ENCODE results near the gene MEN1.

DNA sequence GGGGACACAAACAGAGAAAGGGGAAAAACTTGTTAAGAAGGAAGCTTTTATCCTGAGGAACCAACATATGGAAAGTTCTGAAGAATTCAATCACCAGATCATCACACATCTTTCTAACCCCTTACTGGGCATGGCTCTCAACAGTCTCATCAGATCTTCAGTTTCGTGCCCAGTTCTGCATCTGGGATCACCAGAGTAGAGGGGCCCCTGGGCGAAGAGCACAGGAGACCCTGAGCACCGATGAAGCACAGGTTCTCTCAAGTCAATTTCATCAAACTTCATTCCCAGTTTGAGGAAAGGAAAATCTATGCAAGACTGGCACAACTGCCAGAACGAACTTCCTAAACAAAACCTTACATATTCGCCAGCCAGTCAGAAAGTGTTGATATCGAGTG is 42.1 kb downstream of the MEN1 start:
- TF ChIP-seq, protein P1, sequence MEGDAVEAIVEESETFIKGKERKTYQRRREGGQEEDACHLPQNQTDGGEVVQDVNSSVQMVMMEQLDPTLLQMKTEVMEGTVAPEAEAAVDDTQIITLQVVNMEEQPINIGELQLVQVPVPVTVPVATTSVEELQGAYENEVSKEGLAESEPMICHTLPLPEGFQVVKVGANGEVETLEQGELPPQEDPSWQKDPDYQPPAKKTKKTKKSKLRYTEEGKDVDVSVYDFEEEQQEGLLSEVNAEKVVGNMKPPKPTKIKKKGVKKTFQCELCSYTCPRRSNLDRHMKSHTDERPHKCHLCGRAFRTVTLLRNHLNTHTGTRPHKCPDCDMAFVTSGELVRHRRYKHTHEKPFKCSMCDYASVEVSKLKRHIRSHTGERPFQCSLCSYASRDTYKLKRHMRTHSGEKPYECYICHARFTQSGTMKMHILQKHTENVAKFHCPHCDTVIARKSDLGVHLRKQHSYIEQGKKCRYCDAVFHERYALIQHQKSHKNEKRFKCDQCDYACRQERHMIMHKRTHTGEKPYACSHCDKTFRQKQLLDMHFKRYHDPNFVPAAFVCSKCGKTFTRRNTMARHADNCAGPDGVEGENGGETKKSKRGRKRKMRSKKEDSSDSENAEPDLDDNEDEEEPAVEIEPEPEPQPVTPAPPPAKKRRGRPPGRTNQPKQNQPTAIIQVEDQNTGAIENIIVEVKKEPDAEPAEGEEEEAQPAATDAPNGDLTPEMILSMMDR (IDR thresholded peaks at IDR 0.05) = no peak
- no peak for TF ChIP-seq POLR2A (IDR thresholded peaks at IDR 0.05)

Data from adrenal gland (tissue), 5 donors.